Non-pigmented ciliary epithelial cell (primary cell): ENCODE data around the gene IGFALS.
A peak's percentile ranks its signal among the peaks of the same experiment; 100 is the strongest.

Experiments
- DNase-seq: peaks from one replicate; pipeline ENCODE4 v3.0.0-alpha.2; 2010; ENCODE audit warnings: low read depth

IGFALS gene

GRCh38 chr16:1789643-1790045, 3.9 kb downstream of the IGFALS start:
- DNase-seq = no peak

DNA sequence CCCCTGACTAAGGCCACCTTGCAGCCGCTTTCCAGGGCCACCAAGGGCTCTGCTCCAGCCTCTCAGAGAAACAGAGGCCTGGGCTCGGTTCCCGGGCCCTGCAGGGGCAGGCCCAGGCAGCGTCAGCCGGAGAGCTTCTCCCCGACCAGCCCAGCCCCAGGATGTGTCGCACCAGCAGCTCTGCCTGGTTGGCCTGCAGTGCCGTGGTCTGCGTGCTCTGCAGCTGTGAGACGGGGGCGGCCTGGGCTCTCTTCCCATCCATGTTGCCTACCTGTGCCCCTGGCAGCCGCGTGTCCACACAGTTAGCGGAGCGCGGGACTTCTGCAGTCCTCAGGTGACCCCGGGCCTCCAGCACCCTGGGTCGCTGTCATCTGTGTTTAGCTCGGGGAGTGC, 4.8 kb downstream of the IGFALS start:
- DNase-seq = no peak

DNA sequence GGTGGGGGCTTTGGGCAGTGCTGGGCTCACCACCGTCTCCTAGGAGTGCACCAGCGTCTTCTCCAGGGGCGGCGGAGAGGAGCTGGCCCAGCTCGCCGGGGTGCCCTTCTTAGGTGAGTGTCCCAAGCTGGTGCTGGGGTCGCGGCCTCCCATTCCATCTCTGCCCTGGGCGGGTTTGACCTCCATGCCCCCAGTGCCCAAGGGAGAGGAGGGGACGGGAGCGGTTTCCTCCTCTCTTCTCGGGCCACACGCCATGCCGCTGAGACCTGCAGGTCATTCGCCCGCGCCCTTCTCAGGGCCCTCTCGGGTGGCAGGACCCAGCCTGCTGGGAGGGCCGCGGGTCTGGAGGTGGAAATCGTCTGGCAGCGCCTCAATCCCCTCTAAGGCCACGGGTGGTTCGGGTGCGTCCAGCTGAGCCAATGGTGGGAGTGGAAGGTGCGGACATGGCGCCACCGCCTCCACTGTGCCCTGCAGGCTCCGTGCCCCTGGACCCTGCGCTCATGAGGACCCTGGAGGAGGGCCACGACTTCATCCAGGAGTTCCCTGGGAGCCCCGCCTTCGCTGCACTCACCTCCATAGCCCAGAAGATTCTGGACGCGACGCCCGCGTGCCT, 5.3 kb downstream of the IGFALS start:
- DNase-seq = no peak

DNA sequence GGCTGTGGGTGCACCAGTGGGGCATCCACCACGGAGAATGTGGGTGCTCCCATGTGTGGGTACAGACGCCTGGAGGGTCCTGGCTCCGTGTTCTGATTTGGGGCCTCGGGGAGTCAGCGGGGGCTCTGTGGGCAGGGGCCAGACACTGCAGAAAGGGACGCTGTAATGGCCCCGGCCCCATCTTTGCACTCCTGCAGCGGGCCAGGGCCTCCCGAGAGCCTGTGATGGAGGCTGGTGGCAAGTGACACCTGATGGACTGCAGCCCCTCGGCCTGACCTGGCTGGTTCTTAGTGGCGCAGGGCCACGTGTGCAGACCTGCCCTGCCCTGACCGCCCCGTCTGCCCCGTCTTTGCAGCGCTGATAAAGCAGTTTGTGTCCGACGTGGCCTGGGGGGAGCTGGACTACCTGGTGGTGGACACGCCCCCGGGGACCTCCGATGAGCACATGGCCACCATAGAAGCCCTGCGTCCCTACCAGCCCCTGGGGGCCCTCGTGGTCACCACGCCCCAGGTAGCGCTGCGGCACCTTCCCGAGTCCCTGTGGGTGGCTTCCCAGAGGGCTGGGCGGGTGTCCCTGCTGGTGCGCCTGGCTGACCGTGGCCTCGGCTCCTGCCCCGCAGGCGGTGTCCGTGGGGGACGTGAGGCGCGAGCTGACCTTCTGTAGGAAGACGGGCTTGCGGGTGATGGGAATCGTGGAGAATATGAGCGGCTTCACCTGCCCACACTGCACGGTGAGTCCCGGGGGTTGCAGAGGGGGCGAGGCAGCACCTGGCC, 6.0 kb downstream of the IGFALS start:
- DNase-seq = no peak

GRCh38 chr16:1787056-1787321, 6.5 kb downstream of the IGFALS start:
- DNase-seq = no peak

DNA sequence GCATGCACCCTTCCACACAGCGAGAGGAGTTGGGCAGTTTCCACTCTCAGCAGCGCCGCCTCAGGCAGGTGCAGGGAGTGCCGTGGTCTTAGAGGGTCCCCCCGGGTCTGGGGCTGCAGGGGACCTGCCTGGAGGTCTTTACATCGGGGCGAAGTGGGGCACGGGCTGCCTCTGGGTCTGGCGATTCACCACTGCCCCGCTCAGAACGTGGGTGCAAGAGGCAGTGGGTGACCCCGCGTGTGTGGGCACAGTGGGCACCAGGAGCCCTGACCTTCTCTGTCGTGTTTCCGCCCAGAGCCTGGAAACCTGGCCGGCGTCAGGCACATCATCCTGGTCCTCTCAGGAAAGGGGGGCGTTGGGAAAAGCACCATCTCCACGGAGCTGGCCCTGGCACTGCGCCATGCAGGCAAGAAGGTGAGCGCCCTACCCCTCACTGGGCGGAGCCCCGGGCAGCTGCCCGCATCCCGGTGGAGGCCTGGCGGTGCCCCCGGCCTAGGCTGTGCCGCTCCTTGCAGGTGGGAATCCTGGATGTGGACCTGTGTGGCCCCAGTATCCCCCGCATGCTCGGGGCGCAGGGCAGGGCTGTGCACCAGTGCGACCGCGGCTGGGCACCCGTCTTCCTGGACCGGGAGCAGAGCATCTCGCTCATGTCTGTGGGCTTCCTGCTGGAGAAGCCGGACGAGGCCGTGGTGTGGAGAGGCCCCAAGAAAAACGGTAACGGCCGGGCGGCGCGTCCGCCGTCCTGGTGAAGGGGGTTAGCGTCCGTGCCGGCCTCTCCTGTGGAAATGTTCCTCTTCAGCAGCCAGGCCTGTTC, 7.1 kb downstream of the IGFALS start:
- no peak for DNase-seq

- no peak for DNase-seq
Observed at GRCh38 chr16:1785846-1786170, 7.7 kb downstream of the IGFALS start.

- DNase-seq = no peak
Observed at GRCh38 chr16:1784977-1785845, 8.3 kb downstream of the IGFALS start.

- DNase-seq = peak; percentile 100
Observed at GRCh38 chr16:1782408-1783264, 10.9 kb downstream of the IGFALS start, which contains the start of the genes NUBP2 and SPSB3. Gene NUBP2 (plus strand): TSS chr16:1782960. CDS start chr16:1783021, 61 bp downstream. Gene SPSB3 (minus strand): TSS chr16:1782571. CDS start chr16:1781483, 1,088 bp downstream.

DNA sequence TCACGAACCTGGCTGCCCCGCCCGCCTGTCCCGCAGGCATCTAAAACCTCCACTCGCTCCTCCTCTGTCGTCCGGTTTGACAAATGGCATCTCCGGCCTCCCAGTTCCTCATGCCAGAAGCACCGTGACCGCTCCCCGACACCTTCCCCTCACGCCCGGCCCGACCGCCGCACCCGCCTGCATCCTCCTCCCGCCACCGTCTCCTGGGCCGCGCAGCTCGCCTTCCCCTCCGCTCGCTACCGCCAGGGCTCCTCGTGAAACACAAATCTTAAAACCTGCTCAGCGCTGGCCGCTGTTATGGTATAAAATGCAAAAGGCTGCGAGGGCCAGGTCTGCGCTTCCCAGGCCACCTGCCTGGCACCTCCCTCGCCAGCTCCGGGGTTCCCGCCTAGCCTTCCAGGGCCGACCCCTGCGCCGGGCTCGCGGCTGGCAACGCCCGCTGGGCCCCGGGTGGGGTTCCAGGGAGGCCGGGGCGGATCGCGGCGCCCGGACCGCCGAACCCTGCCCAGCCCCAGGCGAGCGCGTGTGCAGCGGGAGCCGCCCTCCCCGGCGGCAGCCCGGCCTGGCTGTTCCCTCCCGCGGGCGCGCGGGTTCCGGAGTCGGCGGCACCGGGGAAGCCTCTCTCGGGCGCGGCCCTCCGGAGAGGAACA, 11.6 kb downstream of the IGFALS start:
- DNase-seq = no peak

GRCh38 chr16:1781254-1781653, 12.3 kb downstream of the IGFALS start:
- no peak for DNase-seq

DNA sequence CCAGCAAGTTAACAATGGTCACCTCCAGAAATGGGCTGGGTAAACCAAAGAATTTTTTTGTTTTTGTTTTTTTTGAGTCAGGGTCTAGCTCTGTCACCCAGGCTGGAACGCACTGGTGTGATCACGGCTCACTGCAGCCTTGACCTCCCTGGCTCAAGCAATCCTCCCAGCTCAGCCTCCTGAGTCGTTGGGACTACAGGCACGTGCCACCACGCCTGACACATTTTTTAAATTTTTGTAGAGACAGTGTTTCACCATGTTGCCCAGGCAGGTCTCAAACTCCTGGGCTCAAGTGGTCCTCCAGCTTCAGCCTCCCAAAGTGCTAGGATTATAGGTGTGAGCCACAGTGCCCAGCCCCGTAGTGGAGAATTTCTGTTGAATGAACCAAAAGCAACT, 12.8 kb downstream of the IGFALS start:
- no peak for DNase-seq

GRCh38 chr16:1779741-1780676, 13.5 kb downstream of the IGFALS start:
- DNase-seq = no peak

GRCh38 chr16:1779234-1779701, 14.2 kb downstream of the IGFALS start:
- no peak for DNase-seq

DNA sequence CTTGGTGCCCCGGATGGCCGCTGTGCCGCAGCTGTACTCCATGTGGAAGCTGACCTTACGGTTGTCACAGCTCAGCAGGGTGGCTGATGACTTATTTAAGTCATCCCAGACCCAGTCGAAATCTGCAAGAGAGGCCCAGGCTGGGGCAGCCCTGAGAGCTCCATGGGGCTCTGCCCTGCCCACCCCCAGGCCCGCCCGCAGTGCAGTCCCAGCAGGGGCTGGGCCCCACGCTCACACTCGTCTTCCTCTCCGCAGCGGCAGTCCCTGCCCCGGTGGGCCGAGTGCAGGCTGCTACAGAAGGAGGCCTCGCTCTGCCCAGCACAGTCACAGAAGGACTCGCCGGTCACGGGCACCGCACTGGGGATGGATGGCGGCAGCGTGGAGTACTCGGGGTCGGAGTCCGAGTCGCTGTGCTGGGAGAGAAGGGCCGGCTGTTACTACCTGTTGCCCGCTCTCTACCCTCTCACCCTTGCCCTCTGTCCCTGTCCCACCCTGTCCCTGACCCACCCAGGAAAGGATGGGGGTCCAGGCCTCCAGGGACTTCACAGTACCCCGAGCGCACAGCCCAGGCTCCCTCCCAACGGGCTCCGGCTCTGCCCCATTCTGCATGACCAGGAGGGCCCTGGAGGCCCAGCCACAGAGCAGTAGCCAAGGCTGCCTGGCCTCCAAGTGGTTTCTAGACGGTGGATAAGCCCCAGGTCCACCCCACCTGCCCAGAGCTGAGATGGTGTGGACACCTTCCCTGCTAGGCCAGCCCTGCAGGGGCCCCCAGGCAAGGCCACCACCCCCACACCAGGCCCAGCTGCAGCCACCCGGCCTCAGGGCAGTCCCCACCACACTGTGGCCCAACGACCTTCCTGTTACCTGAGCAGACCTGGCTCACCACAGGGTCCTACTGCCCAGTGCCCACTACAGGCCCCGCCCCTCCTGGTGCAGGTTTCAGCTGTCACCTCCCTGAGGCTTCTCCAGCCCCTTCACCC, 15.0 kb downstream of the IGFALS start:
- no peak for DNase-seq

GRCh38 chr16:1777375-1778199, 15.9 kb downstream of the IGFALS start:
- no peak for DNase-seq

DNA sequence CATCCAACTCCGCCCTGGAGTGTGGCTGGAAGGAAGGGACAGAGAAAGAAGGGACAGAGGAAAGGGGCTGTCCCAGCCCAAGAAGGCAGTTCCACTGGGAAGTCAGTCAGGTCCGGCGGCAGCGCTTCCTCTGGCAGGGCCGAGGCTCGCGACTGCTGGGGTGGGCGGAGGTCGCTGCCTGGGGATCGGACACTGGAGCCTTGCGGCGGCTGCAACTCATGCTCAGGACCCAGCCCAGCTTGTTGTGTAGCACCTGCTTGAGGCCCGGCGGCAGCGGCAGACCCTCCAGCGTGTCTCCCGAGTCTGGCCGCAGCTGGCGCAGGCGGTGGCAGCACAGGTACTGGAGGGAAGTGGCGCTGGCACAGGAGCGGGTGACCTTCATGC, 16.5 kb downstream of the IGFALS start:
- DNase-seq = no peak

- no peak for DNase-seq
Observed at GRCh38 chr16:1776672-1776955, 16.9 kb downstream of the IGFALS start.
